ENCODE results near the gene FABP3. TPM values are rescaled to one million over a fixed set of nuclear protein-coding genes. Genes with fewer than 3 reads are reported as not detected.
A peak's percentile ranks its signal among the peaks of the same experiment; 100 is the strongest.

The FABP3 gene
- total RNA-seq, 2 donors from 2014 or later = 25.0 to 54.1 TPM

DNA sequence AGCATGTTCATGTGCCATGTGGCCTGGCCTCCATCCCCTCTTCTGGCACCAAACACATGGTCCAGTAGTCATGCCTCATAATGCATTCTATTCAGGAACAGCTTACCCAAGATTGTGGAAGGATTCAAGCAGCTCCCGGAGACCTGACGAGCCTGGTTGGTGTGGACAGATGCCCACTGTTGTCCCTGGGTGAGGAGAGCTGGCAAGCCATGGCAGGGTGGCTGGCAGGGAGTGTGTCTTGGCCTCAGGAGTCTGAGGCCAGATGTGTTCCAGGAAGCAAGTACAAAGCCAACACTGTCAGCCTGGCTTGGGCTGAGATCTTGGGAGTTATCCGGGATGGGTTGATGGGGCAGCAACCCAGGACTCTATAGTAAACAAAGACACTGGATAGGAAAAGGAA is 7.3 kb upstream of the FABP3 start:
- intact Hi-C loops (cut with DNase I) = no loop called here
- Histone ChIP-seq H3K4me1 (replicated peaks) (no peaks in the 10 kb centered on the region), H3K27me3 (replicated peaks; ENCODE audit: insufficient read depth) (no peaks in the 10 kb centered on the region), H3K4me3 (no peak overlapping the region), H3K36me3 (no peaks in the 10 kb centered on the region), H3K9me3 (no peaks in the 10 kb centered on the region), H3K27ac (no peak overlapping the region)
- TF ChIP-seq POLR2AphosphoS5 (IDR thresholded peaks at IDR 0.05) (no peak), POLR2A (IDR thresholded peaks at IDR 0.05) (no peak)
- TF ChIP-seq, protein P1, sequence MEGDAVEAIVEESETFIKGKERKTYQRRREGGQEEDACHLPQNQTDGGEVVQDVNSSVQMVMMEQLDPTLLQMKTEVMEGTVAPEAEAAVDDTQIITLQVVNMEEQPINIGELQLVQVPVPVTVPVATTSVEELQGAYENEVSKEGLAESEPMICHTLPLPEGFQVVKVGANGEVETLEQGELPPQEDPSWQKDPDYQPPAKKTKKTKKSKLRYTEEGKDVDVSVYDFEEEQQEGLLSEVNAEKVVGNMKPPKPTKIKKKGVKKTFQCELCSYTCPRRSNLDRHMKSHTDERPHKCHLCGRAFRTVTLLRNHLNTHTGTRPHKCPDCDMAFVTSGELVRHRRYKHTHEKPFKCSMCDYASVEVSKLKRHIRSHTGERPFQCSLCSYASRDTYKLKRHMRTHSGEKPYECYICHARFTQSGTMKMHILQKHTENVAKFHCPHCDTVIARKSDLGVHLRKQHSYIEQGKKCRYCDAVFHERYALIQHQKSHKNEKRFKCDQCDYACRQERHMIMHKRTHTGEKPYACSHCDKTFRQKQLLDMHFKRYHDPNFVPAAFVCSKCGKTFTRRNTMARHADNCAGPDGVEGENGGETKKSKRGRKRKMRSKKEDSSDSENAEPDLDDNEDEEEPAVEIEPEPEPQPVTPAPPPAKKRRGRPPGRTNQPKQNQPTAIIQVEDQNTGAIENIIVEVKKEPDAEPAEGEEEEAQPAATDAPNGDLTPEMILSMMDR (IDR thresholded peaks at IDR 0.05) = no peak
- 43% methylated on average over 3 of the region's 3 CpGs for WGBS
- peak; percentile 35 for DNase-seq (ENCODE audit: low spot score)

GRCh38 chr1:31378001-31378400 is 5.1 kb upstream of the FABP3 start:
- Histone ChIP-seq H3K36me3 (no peaks in the 10 kb centered on the region), H3K4me1 (replicated peaks) (peaks cover 4% of the 10 kb centered on the region), H3K4me3 (no peak overlapping the region), H3K27me3 (replicated peaks; ENCODE audit: insufficient read depth) (no peaks in the 10 kb centered on the region), H3K27ac (no peak overlapping the region), H3K9me3 (no peaks in the 10 kb centered on the region)
- TF ChIP-seq, protein P1 (IDR thresholded peaks at IDR 0.05) = no peak
- TF ChIP-seq POLR2A (IDR thresholded peaks at IDR 0.05) (no peak), POLR2AphosphoS5 (IDR thresholded peaks at IDR 0.05) (no peak)
- no peak for DNase-seq (ENCODE audit: low spot score)
- intact Hi-C loops (cut with DNase I) = no loop called here

DNA sequence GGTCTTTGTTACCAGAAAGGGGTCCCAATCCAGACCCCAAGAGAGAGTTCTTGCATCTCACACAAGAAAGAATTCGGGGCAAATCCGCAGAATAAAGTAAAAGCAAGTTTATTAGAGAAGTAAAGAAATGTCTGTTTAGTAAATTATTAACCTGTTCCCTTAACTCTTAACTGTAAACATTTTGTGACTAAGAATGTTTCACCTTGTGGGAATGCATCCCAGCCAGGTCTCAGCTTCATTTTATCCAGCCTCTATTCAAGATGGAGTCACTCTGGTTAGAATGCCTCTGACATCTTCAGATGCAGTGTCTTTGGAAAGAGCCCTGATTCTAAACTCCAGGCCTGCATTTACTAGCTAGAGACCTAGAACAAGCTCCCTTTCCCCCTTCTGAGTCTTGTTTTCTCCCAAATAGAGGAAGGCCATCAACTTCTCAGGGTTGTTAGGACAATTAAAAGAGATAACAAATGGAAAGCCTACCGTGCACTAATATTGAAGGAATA is 4.5 kb upstream of the FABP3 start:
- DNase-seq (ENCODE audit: low spot score) = no peak
- no peak overlapping the region for H3K27ac ChIP-seq
- TF ChIP-seq POLR2AphosphoS5 (IDR thresholded peaks at IDR 0.05) (no peak), POLR2A (IDR thresholded peaks at IDR 0.05) (no peak)
- TF ChIP-seq, protein P1 (IDR thresholded peaks at IDR 0.05) = no peak
- no peaks in the 10 kb centered on the region for H3K9me3 ChIP-seq
- H3K36me3 ChIP-seq = no peaks in the 10 kb centered on the region
- 87% methylated on average over 3 of the region's 3 CpGs for WGBS
- no peak overlapping the region for H3K4me3 ChIP-seq
- H3K27me3 ChIP-seq (replicated peaks; ENCODE audit: insufficient read depth) = no peaks in the 10 kb centered on the region
- peaks cover 4% of the 10 kb centered on the region for H3K4me1 ChIP-seq (replicated peaks)
- intact Hi-C loops (cut with DNase I) = no loop called here

DNA sequence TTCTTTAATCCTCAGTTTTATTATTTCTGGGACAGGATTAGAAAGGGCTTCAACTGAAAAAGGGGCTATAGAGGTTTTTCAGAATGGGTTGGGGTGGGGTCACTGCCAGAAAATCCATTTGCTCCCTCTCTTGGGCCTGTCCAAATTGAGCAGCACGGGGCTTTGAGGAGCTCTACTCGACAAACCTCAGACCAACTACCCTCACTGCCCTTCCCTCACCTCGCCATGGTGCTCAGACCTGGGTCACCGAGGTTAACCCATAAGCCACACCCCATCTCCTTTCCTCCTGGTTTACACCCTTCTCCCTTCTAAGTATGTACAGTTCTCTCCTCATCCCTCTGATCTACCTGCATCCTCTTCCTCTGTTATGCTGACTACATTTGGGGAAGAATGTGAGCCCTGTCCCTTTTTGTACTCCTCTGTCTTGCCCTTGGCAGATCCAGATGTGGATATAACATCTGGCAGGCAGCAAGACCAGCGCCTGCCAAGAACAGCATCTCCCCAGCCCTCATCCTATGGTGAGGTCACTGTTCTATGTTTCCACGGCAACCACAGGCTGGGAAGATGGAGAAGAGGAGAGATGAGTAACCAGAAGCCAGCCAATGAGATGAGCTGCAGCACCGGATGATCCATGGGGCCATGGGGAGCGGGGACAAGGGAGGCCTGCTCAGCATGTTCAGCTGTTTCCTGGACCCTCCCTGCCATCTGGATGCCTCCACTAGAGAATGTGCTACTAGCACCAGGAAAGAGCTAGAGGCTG is 3.7 kb upstream of the FABP3 start:
- 84% methylated on average over 8 of the region's 8 CpGs for WGBS
- TF ChIP-seq POLR2A (IDR thresholded peaks at IDR 0.05) (no peak), POLR2AphosphoS5 (IDR thresholded peaks at IDR 0.05) (no peak)
- TF ChIP-seq, protein P1 (IDR thresholded peaks at IDR 0.05) = no peak
- DNase-seq (ENCODE audit: low spot score) = no peak
- no peaks in the 10 kb centered on the region for H3K9me3 ChIP-seq
- intact Hi-C loops (cut with DNase I) = no loop called here
- H3K27ac ChIP-seq = no peak overlapping the region
- no peaks in the 10 kb centered on the region for H3K36me3 ChIP-seq
- no peak overlapping the region for H3K4me3 ChIP-seq
- H3K4me1 ChIP-seq (replicated peaks) = peaks cover 4% of the 10 kb centered on the region
- H3K27me3 ChIP-seq (replicated peaks; ENCODE audit: insufficient read depth) = no peaks in the 10 kb centered on the region
